Measurements from ENCODE around the gene MFSD12.

- TF ChIP-seq CTCF (conservative IDR thresholded peaks at IDR 0.05; ENCODE audit: low read length), result no peak
- TF ChIP-seq EZH2phosphoT487 (IDR thresholded peaks at IDR 0.05; ENCODE audit: borderline replicate concordance, low read depth, low read length), result no peak
Measured at GRCh38 chr19:3604987-3605343, 47.6 kb upstream of the MFSD12 start.
